GM12864 (cell line): Measurements from ENCODE around the gene SURF4.
A peak's percentile ranks its signal among the peaks of the same experiment; 100 is the strongest.

Experiments
- DNase-seq: peaks from one replicate; pipeline ENCODE4 v3.0.0-alpha.2; 2011; ENCODE audit warnings: low read depth
- H3K4me3 ChIP-seq: 2 replicates; pipeline ENCODE4 v1.5.1; 2011; ENCODE audit warnings: mild to moderate bottlenecking, low read depth, low read length, control low read depth
- CTCF ChIP-seq: IDR thresholded peaks from 2 replicates; pipeline ENCODE4 v1.5.1; 2011; ENCODE audit warnings: low read depth, mild to moderate bottlenecking, moderate library complexity, low read length, control low read depth, inconsistent platforms; ENCODE audit errors: missing control alignments

Gene SURF4

GRCh38 chr9:133366435-133366834 lies 9.4 kb downstream of the SURF4 start:
- H3K4me3 ChIP-seq: no peak overlapping the region
- TF ChIP-seq CTCF: no peak
- no peak for DNase-seq

GRCh38 chr9:133362359-133363044 lies 13.4 kb downstream of the SURF4 start:
- no peak for DNase-seq
- TF ChIP-seq CTCF: no peak
- no peak overlapping the region for H3K4me3 ChIP-seq

GRCh38 chr9:133361507-133362092 lies 14.3 kb downstream of the SURF4 start:
- DNase-seq: no peak
- no peak for TF ChIP-seq CTCF
- H3K4me3 ChIP-seq: no peak overlapping the region

- no peak for TF ChIP-seq CTCF
These were observed 15.2 kb downstream of the SURF4 start for GRCh38 chr9:133360400-133361393.

GRCh38 chr9:133359399-133360175 lies 16.3 kb downstream of the SURF4 start:
- TF ChIP-seq CTCF: peak; percentile 19
- no peak for DNase-seq
- H3K4me3 ChIP-seq: no peak overlapping the region

More at GRCh38 chr9:133360400-133361393, 15.2 kb downstream of the SURF4 start:
- no peak overlapping the region for H3K4me3 ChIP-seq
- no peak for DNase-seq

GRCh38 chr9:133357656-133358055 lies 18.2 kb downstream of the SURF4 start:
- TF ChIP-seq CTCF: no peak
- H3K4me3 ChIP-seq: no peak overlapping the region; the same call in 1 of the 2 replicates
- DNase-seq: no peak
